Measurements from ENCODE around the gene GLI1. TPM values are rescaled to one million over a fixed set of nuclear protein-coding genes. Genes with fewer than 3 reads are reported as not detected.
"Not testable (repeated sequence)": the region's sequence is repeated elsewhere in the genome, so short reads cannot be mapped to it uniquely, and the experiment has no call there.

Gene GLI1
- total and polyA plus RNA-seq, 2 of the 13 experiments (the other 11 are each of a cell fraction or from before 2014, with no cell fraction given), result 0.09 to 0.20 TPM

GRCh38 chr12:57420482-57420881, 39.1 kb upstream of the GLI1 start (continued):
- no peak for TF ChIP-seq ZXDC (CRISPR knock-in tag; IDR thresholded peaks at IDR 0.05)

- H3K27ac ChIP-seq (ENCODE audit: extremely low read length, insufficient read depth, low read length); DNase-seq (ENCODE audit: low spot score); CTCF ChIA-PET (ENCODE audit: low intra/inter-chr PET ratio, low total read pairs); intact Hi-C loops (cut with micrococcal nuclease; ENCODE audit: unreplicated experiment); ATAC-seq; H4K20me1 ChIP-seq (ENCODE audit: insufficient read depth, low read length); H3K9ac ChIP-seq (ENCODE audit: insufficient read depth, low read depth, low read length); H3K4me2 ChIP-seq (ENCODE audit: low read depth, low read length); POLR2A ChIA-PET; BruUV-seq (replicated peaks); H3K9me3 ChIP-seq (ENCODE audit: low read length); H3K27me3 ChIP-seq (ENCODE audit: control insufficient read depth in 1 of 2, insufficient read depth in 2 of 2, low read length in 2 of 2); H2AFZ ChIP-seq (ENCODE audit: low read length); H3K36me3 ChIP-seq (replicated peaks in 1 of 2; ENCODE audit: control insufficient read depth in 1 of 2, insufficient read depth in 2 of 2, low read length in 2 of 2); H3K4me3 ChIP-seq (replicated peaks in 1 of 3; ENCODE audit: insufficient read depth in 1 of 3, low read depth in 2 of 3, low read length in 3 of 3); in situ Hi-C loops (cut with HindIII; ENCODE audit: extremely low pct_ligation_motif_present, low pct_unique_long_range_greater_than_20kb); FAIRE-seq: not testable (repeated sequence)
- peaks cover 20% of the 10 kb centered on the region for H3K4me1 ChIP-seq (ENCODE audit: insufficient read depth, low read length)
- peaks cover 14% of the 10 kb centered on the region for H3K79me2 ChIP-seq (ENCODE audit: insufficient read depth, low read length)
- 99% methylated on average over 10 of the region's 10 CpGs for WGBS (ENCODE audit: low lambda C conversion rate)
Measured at GRCh38 chr12:57426948-57427347, 32.6 kb upstream of the GLI1 start.

- ChIA-PET POLR2A (interaction anchor here (1.1 to 2.1 kb wide), 3 partner anchors 23 to 26 kb away, joined by 5 to 35 read pairs (median 24); partner anchors contain the start of gene INHBE), CTCF (ENCODE audit: low intra/inter-chr PET ratio, low total read pairs) (no interaction called here)
- no TSS peak for BruUV-seq (replicated peaks)
- ATAC-seq (no peak), DNase-seq (ENCODE audit: low spot score) (no peak), FAIRE-seq (no peak)
- H3K4me1 ChIP-seq (ENCODE audit: insufficient read depth, low read length), result peaks cover 29% of the 10 kb centered on the region
- no peaks in the 10 kb centered on the region for H3K36me3 ChIP-seq (replicated peaks in 1 of 2; ENCODE audit: control insufficient read depth in 1 of 2, insufficient read depth in 2 of 2, low read length in 2 of 2)
- H3K4me2 ChIP-seq (ENCODE audit: low read depth, low read length), result peak overlapping the region; percentile 75
- WGBS (ENCODE audit: low lambda C conversion rate), result 95% methylated on average over 6 of the region's 6 CpGs
- H3K9ac ChIP-seq (ENCODE audit: insufficient read depth, low read depth, low read length), result 0 out of 2 replicates have a peak overlapping the region, but pooled peaks have one; percentile 89
- peaks cover 14% of the 10 kb centered on the region for H3K79me2 ChIP-seq (ENCODE audit: insufficient read depth, low read length)
- intact Hi-C loops (cut with micrococcal nuclease; ENCODE audit: unreplicated experiment), result no loop called here
- no peaks in the 10 kb centered on the region; a peak in 1 of 5 replicates for H3K27me3 ChIP-seq (ENCODE audit: control insufficient read depth in 1 of 2, insufficient read depth in 2 of 2, low read length in 2 of 2)
- in situ Hi-C loops (cut with HindIII; ENCODE audit: extremely low pct_ligation_motif_present, low pct_unique_long_range_greater_than_20kb), result no loop called here
- H4K20me1 ChIP-seq (ENCODE audit: insufficient read depth, low read length), result no peaks in the 10 kb centered on the region
- TF ChIP-seq ZNF652 (CRISPR knock-in tag; IDR thresholded peaks at IDR 0.05; ENCODE audit: borderline replicate concordance, low read depth) (no peak), ZNF121 (CRISPR knock-in tag; IDR thresholded peaks at IDR 0.05) (peak; percentile 92)
- peak overlapping the region; percentile 88 for H3K27ac ChIP-seq (ENCODE audit: extremely low read length, insufficient read depth, low read length)
- H2AFZ ChIP-seq (ENCODE audit: low read length), result no peak overlapping the region
- no peaks in the 10 kb centered on the region for H3K9me3 ChIP-seq (ENCODE audit: low read length)
- peak overlapping the region in 2 of 3 experiments; percentile 63 to 77; a peak in 1 of 6 replicates for H3K4me3 ChIP-seq (replicated peaks in 1 of 3; ENCODE audit: insufficient read depth in 1 of 3, low read depth in 2 of 3, low read length in 3 of 3)
Measured at GRCh38 chr12:57428965-57429364, 30.6 kb upstream of the GLI1 start.

Data from HepG2 (cell line).